Endothelial cell of umbilical vein (primary cell): ENCODE measurements around the gene STK38L. TPM values are rescaled to one million over a fixed set of nuclear protein-coding genes. Genes with fewer than 3 reads are reported as not detected.

Experiments used
- BruUV-seq: library from RNA; stranded (reverse); fragments of 400-500 nt; replicated peaks from 2 replicates; lab custom pipeline; 2021; lab: Mats Ljungman, UMichigan
- CTCF ChIA-PET: fragments of 300-600, 350-600 bp; sonication (Branson Sonifier 250); formaldehyde crosslinking; loops from one replicate; lab custom pipeline; 2021; ENCODE audit warnings: antibody characterized with exemption, inconsistent platforms; lab: Charles Lee
- POLR2A ChIA-PET: fragments of 300-600, 350-600 bp; sonication (Branson Sonifier 250); formaldehyde crosslinking; loops from one replicate; lab custom pipeline; 2021; ENCODE audit warnings: antibody characterized with exemption, inconsistent platforms; lab: Charles Lee
- DNase-seq: peaks from one replicate; pipeline ENCODE4 v3.0.0-alpha.2; 2011; ENCODE audit warnings: low read depth, low spot score
- FAIRE-seq: peaks from 2 replicates; lab custom pipeline; 2011; peaks lifted over from hg19 to GRCh38; lab: Jason Lieb, UNC
- H2AFZ ChIP-seq: 2 replicates; pipeline ENCODE4 v1.6.0; 2012; ENCODE audit warnings: low read depth, low read length, control low read depth, inconsistent platforms
- H3K27ac ChIP-seq: 2 replicates; pipeline ENCODE4 v1.5.1; 2011; ENCODE audit warnings: low read depth, mild to moderate bottlenecking, control low read depth, low read length, moderate library complexity; ENCODE audit not compliant: insufficient read depth
- H3K27me3 ChIP-seq, 2 experiments: 2 replicates each; pipeline versions ENCODE4 v1.6.0 to v1.6.1; 2011; ENCODE audit warnings: low read length in 2 of 2, mixed read lengths in 1 of 2; ENCODE audit not compliant: control insufficient read depth in 2 of 2, insufficient read depth in 2 of 2
- H3K36me3 ChIP-seq, 2 experiments: 2 replicates in 1 of 2; 3 replicates in 1 of 2; pipeline ENCODE4 v1.5.1; 2011; ENCODE audit warnings: low read length in 2 of 2, mild to moderate bottlenecking in 1 of 2, moderate library complexity in 1 of 2; ENCODE audit not compliant: control insufficient read depth in 2 of 2, insufficient read depth in 2 of 2; ENCODE audit errors: extremely low read depth in 1 of 2
- H3K4me1 ChIP-seq: 3 replicates; pipeline ENCODE4 v1.5.1; 2011; ENCODE audit warnings: mild to moderate bottlenecking, low read length; ENCODE audit not compliant: control insufficient read depth, insufficient read depth; ENCODE audit errors: extremely low read depth
- H3K4me2 ChIP-seq: 2 replicates; pipeline ENCODE4 v1.6.1; 2011; ENCODE audit warnings: low read length, control low read depth, mixed read lengths; ENCODE audit not compliant: insufficient read depth
- H3K4me3 ChIP-seq, 3 experiments: fragments of 200-600 bp in 1 of 3; sonication (generic), shearing (Covaris generic) in 1 of 3; replicated peaks in 1 of 3; 2 replicates each; pipeline ENCODE4 v1.5.1; 2011 to 2016; ENCODE audit warnings: control low read depth in 3 of 3, low read length in 3 of 3, mild to moderate bottlenecking in 2 of 3, inconsistent platforms in 1 of 3, low read depth in 1 of 3, moderate library complexity in 1 of 3; ENCODE audit not compliant: insufficient read depth in 1 of 3
- H3K79me2 ChIP-seq: 2 replicates; pipeline ENCODE4 v1.6.0; 2012; ENCODE audit warnings: low read length, inconsistent platforms; ENCODE audit not compliant: control insufficient read depth, insufficient read depth
- H3K9ac ChIP-seq: replicated peaks from 2 replicates; pipeline ENCODE3; 2011; ENCODE audit warnings: low read length, control low read depth; ENCODE audit not compliant: insufficient read depth; ENCODE audit errors: extremely low read depth
- H3K9me1 ChIP-seq: replicated peaks from 3 replicates; pipeline ENCODE4 v1.6.0; 2011; ENCODE audit warnings: mild to moderate bottlenecking, low read length; ENCODE audit not compliant: control insufficient read depth, insufficient read depth; ENCODE audit errors: extremely low read depth
- H3K9me3 ChIP-seq: replicated peaks from 2 replicates; pipeline ENCODE4 v1.5.1; 2012; ENCODE audit warnings: low read length, inconsistent platforms; ENCODE audit not compliant: control insufficient read depth, insufficient read depth
- H4K20me1 ChIP-seq: replicated peaks from 2 replicates; pipeline ENCODE3; 2011; ENCODE audit warnings: mild to moderate bottlenecking, low read length; ENCODE audit not compliant: control insufficient read depth, insufficient read depth; ENCODE audit errors: extremely low read depth
- CTCF ChIP-seq, 2 donors: IDR thresholded peaks; 1 replicate in 1 of 2; 2 replicates in 1 of 2; pipeline ENCODE4 v1.5.1; 2011; ENCODE audit warnings: low read length in 2 of 2, mild to moderate bottlenecking in 2 of 2, moderate library complexity in 2 of 2, control low read depth in 1 of 2, inconsistent platforms in 1 of 2, low read depth in 1 of 2; ENCODE audit not compliant: insufficient read depth in 1 of 2; ENCODE audit errors: extremely low read depth in 1 of 2
- EZH2 ChIP-seq: IDR thresholded peaks from 2 replicates; pipeline ENCODE4 v1.6.1; 2012; ENCODE audit warnings: borderline replicate concordance, low read depth, mild to moderate bottlenecking, moderate library complexity, low read length, inconsistent platforms; ENCODE audit not compliant: severe bottlenecking
- FOS ChIP-seq: IDR thresholded peaks from 2 replicates; pipeline ENCODE4 v1.6.1; 2011; ENCODE audit warnings: mild to moderate bottlenecking, low read length, moderate library complexity, borderline replicate concordance; ENCODE audit not compliant: insufficient read depth
- GATA2 ChIP-seq: IDR thresholded peaks from 2 replicates; pipeline ENCODE4 v1.7.0; 2011; ENCODE audit warnings: low read depth, mild to moderate bottlenecking, moderate library complexity, mixed read lengths, low read length; ENCODE audit not compliant: insufficient read length, insufficient read depth
- JUN ChIP-seq: IDR thresholded peaks from 2 replicates; pipeline ENCODE4 v1.6.1; 2011; ENCODE audit warnings: borderline replicate concordance, low read depth; ENCODE audit not compliant: insufficient read length, insufficient read depth
- MAX ChIP-seq: IDR thresholded peaks from 2 replicates; pipeline ENCODE4 v1.6.1; 2011; ENCODE audit not compliant: insufficient read depth, insufficient read length
- MYC ChIP-seq: IDR thresholded peaks from one replicate; pipeline ENCODE4 v1.6.1; 2011; ENCODE audit warnings: mild to moderate bottlenecking, low read depth, low read length
- POLR2A ChIP-seq: IDR thresholded peaks from 2 replicates; pipeline ENCODE4 v1.6.1; 2012; ENCODE audit warnings: low read depth, mild to moderate bottlenecking, control low read depth, low read length
- POLR2AphosphoS5 ChIP-seq: IDR thresholded peaks from 2 replicates; pipeline ENCODE4 v1.6.1; 2012; ENCODE audit warnings: low read depth, mild to moderate bottlenecking, control low read depth, low read length, moderate library complexity; ENCODE audit not compliant: insufficient read depth
- dilution Hi-C: fragments of 300-500 bp; cut with MboI; formaldehyde crosslinking; loops from one replicate; pipeline ENCODE4 v1.15.0; 2019; ENCODE audit warnings: low sequenced_read_pairs; ENCODE audit not compliant: extremely low pct_ligation_motif_present
- intact Hi-C: fragments of 100-400 bp; cut with micrococcal nuclease; formaldehyde crosslinking; loops from one replicate; pipeline ENCODE4 v1.10.0; 2022
- polyA plus RNA-seq, 4 experiments: library from polyadenylated mRNA; depleted of rRNA in 3 of 4; stranded (reverse) in 3 of 4; unstranded in 1 of 4; fragments of >200 nt; gene quantifications; 2 replicates each; pipeline versions ENCODE4 v1.2.1 to v1.2.3, GENCODE V29; 2011 to 2012; ENCODE audit warnings: missing spikeins in 1 of 4
- total RNA-seq: library from RNA; stranded (reverse); gene quantifications from 2 replicates; pipeline ENCODE4 v1.2.3, GENCODE V29; 2021

STK38L gene
- total and polyA plus RNA-seq, 2 donors (not counting 3 experiments of a cell fraction or from before 2014, with no cell fraction given) = 14.7 to 58.4 TPM

GRCh38 chr12:27330846-27331245 is 86.8 kb downstream of the STK38L start:
- no TSS peak for BruUV-seq
- Histone ChIP-seq H3K9me3 (no peaks in the 10 kb centered on the region), H3K79me2 (peaks cover 30% of the 10 kb centered on the region), H3K4me2 (peak overlapping the region; percentile 97), H2AFZ (peak overlapping the region; percentile 14), H3K4me3 (peak overlapping the region in 1 of 3 experiments; percentile 26), H3K9ac (peak overlapping the region; percentile 67), H3K27me3 (no peaks in the 10 kb centered on the region), H4K20me1 (no peaks in the 10 kb centered on the region), H3K4me1 (peaks cover 28% of the 10 kb centered on the region), H3K27ac (peak overlapping the region; percentile 73), H3K36me3 (peaks cover 3 to 8% of the 10 kb centered on the region in 2 experiments), H3K9me1 (peaks cover 2% of the 10 kb centered on the region)
- ChIA-PET POLR2A (no interaction called here), CTCF (interaction anchor here (0.6 to 2.2 kb wide), 9 partner anchors 9 to 317 kb away, joined by 3 to 6 read pairs (median 5); partner anchors contain the start of gene TM7SF3)
- TF ChIP-seq POLR2A (no peak), POLR2AphosphoS5 (no peak), JUN (no peak), MAX (no peak), CTCF (IDR thresholded peaks at IDR 0.05; ENCODE audit: extremely low read depth in 1 of 2, insufficient read depth in 1 of 2, low read depth in 1 of 2, low read length in 2 of 2) (no peak), MYC (no peak), GATA2 (no peak), EZH2 (no peak), FOS (no peak)
- dilution Hi-C loops = no loop called here
- DNase-seq (no peak), FAIRE-seq (no peak)
- intact Hi-C loops = loop anchor here (5.0 kb wide), 1 partner anchor 321 kb away; no protein-coding TSS in a partner anchor
